Endodermal cell (in vitro differentiated cells): ENCODE measurements around the gene CRYGB. TPM values are rescaled to one million over a fixed set of nuclear protein-coding genes. Genes with fewer than 3 reads are reported as not detected.

Source experiments
- DNase-seq: peaks from one replicate; pipeline ENCODE4 v3.0.0-alpha.2; 2017
- H3K27ac ChIP-seq: 2 replicates; pipeline ENCODE4 v1.5.1; 2013; ENCODE audit warnings: mild to moderate bottlenecking, low read depth, low read length, moderate library complexity
- H3K27me3 ChIP-seq: 2 replicates; pipeline ENCODE4 v1.6.1; 2013; ENCODE audit warnings: mild to moderate bottlenecking, low read length, moderate library complexity; ENCODE audit not compliant: insufficient read depth, control insufficient read depth, poor library complexity, severe bottlenecking
- H3K36me3 ChIP-seq: 2 replicates; pipeline ENCODE4 v1.7.0; 2013; ENCODE audit warnings: mild to moderate bottlenecking, low read length, moderate library complexity; ENCODE audit not compliant: control insufficient read depth, insufficient read depth
- H3K4me1 ChIP-seq: one replicate; pipeline ENCODE4 v1.7.0; 2013; ENCODE audit warnings: low read length; ENCODE audit not compliant: control insufficient read depth, insufficient read depth
- H3K4me3 ChIP-seq: 2 replicates; pipeline ENCODE4 v1.5.1; 2013; ENCODE audit warnings: mild to moderate bottlenecking, low read length, moderate library complexity
- H3K9ac ChIP-seq: 2 replicates; pipeline ENCODE4 v1.6.1; 2013; ENCODE audit warnings: mild to moderate bottlenecking, low read length, moderate library complexity; ENCODE audit not compliant: poor library complexity, severe bottlenecking; ENCODE audit errors: extremely low read depth
- H3K9me3 ChIP-seq: 2 replicates; pipeline ENCODE4 v1.6.1; 2013; ENCODE audit warnings: mild to moderate bottlenecking, low read length, moderate library complexity; ENCODE audit not compliant: control insufficient read depth
- H3K27ac Mint-ChIP-seq: 2 replicates; pipeline ENCODE4 v1.8.0; 2020; ENCODE audit warnings: mixed read lengths
- H3K27me3 Mint-ChIP-seq: 2 replicates; pipeline ENCODE4 v1.8.0; 2021; ENCODE audit warnings: mild to moderate bottlenecking, mixed read lengths; ENCODE audit not compliant: insufficient read depth
- H3K36me3 Mint-ChIP-seq: 2 replicates; pipeline ENCODE4 v1.8.0; 2020; ENCODE audit warnings: low read depth, mixed read lengths
- H3K4me1 Mint-ChIP-seq: 2 replicates; pipeline ENCODE4 v1.8.0; 2020; ENCODE audit warnings: mixed read lengths
- H3K4me3 Mint-ChIP-seq: 2 replicates; pipeline ENCODE4 v1.8.0; 2020; ENCODE audit warnings: mild to moderate bottlenecking, moderate library complexity, mixed read lengths
- H3K9me3 Mint-ChIP-seq: 2 replicates; pipeline ENCODE4 v1.8.0; 2020; ENCODE audit warnings: mild to moderate bottlenecking, mixed read lengths
- WGBS, 2 experiments: methylation state at CpG; one replicate each; pipeline versions ENCODE4 v1.1.5 to v1.1.7; 2013; ENCODE audit warnings: missing lambda C conversion rate in 2 of 2, mixed read lengths in 1 of 2; ENCODE audit not compliant: insufficient coverage in 1 of 2, insufficient read length in 1 of 2; 5-methylcytosine and 5-hydroxymethylcytosine counted together
- total RNA-seq, 2 donors: library from RNA; stranded (reverse); fragmentation: NEBNext Ultra II Directional in 1 of 2; extraction: Animal tissue kit (Norgen Biotek cat#: 25700) in 1 of 2; gene quantifications; 2 replicates in 1 of 2; 3 replicates in 1 of 2; pipeline ENCODE4 v1.2.1, GENCODE V29; 2021
- TF ChIP-seq, protein P1 (sequence below): fragments of 200-600 bp; sonication (generic); conservative IDR thresholded peaks from 2 replicates; pipeline ENCODE4 v1.5.0; 2021; ENCODE audit warnings: antibody characterized with exemption, mild to moderate bottlenecking

The CRYGB gene
- total RNA-seq, 2 donors from 2014 or later = 0.46 TPM; not detected in 1

DNA sequence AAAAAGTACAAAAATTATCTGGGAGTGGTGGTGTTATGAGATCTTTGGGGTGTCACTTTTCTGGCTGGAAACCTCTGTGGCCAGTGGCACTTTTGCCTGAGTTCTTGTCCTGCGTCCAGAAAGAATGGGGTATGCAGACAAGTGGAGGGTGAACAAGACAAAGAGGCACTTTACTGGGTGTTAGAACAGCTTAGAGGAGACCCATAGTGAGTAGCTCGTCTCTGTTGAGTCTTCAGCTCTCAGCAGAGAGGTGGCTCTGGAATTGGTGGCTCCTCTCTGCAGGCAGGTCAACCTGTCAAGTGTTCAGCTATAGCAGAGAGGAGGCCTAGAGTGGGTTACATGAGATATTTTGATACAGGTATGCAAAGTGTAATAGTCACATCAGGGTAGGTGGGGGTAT, 47.7 kb downstream of the CRYGB start:
- Histone ChIP-seq H3K9me3 (no peaks in the 10 kb centered on the region), H3K4me3 (no peak overlapping the region), H3K27me3 (no peaks in the 10 kb centered on the region), H3K27ac (no peak overlapping the region), H3K4me1 (no peaks in the 10 kb centered on the region), H3K36me3 (no peaks in the 10 kb centered on the region), H3K9ac (no peak overlapping the region)
- 82 to 88% methylated on average over 1 to 2 of the region's 2 CpGs for WGBS, 2 experiments
- Mint-ChIP-seq H3K4me1 (peaks cover 3% of the 10 kb centered on the region), H3K4me3 (no peak overlapping the region), H3K27ac (no peak overlapping the region), H3K9me3 (no peaks in the 10 kb centered on the region), H3K36me3 (no peaks in the 10 kb centered on the region), H3K27me3 (no peaks in the 10 kb centered on the region)
- DNase-seq = no peak
- TF ChIP-seq, protein P1, sequence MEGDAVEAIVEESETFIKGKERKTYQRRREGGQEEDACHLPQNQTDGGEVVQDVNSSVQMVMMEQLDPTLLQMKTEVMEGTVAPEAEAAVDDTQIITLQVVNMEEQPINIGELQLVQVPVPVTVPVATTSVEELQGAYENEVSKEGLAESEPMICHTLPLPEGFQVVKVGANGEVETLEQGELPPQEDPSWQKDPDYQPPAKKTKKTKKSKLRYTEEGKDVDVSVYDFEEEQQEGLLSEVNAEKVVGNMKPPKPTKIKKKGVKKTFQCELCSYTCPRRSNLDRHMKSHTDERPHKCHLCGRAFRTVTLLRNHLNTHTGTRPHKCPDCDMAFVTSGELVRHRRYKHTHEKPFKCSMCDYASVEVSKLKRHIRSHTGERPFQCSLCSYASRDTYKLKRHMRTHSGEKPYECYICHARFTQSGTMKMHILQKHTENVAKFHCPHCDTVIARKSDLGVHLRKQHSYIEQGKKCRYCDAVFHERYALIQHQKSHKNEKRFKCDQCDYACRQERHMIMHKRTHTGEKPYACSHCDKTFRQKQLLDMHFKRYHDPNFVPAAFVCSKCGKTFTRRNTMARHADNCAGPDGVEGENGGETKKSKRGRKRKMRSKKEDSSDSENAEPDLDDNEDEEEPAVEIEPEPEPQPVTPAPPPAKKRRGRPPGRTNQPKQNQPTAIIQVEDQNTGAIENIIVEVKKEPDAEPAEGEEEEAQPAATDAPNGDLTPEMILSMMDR = no peak

DNA sequence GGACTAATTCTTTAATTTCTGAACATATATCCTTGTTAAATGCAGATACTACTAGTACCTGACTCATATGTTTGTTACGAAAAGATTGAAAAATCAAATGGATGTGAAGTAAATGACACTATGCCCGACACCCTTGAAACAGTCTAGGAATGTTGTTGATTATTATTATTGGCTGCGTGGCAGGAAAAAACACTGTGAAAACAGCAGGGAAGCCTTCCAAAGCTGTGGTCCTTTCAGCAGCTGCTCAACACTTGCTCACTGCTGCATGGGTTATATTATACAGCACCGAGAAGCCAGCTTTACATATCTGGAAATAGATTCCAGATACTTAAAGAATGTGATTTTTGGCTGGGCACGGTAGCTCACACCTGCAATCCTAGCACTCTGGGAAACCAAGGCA, 48.2 kb downstream of the CRYGB start:
- Histone ChIP-seq H3K27ac (no peak overlapping the region), H3K9ac (no peak overlapping the region), H3K4me3 (no peak overlapping the region), H3K9me3 (no peaks in the 10 kb centered on the region), H3K36me3 (no peaks in the 10 kb centered on the region), H3K4me1 (no peaks in the 10 kb centered on the region), H3K27me3 (no peaks in the 10 kb centered on the region)
- 92% methylated on average over 5 of the region's 5 CpGs for WGBS, 2 experiments
- no peak overlapping the region for H3K27ac Mint-ChIP-seq
- DNase-seq = no peak
- TF ChIP-seq, protein P1 = no peak
- peaks cover 3% of the 10 kb centered on the region for H3K4me1 Mint-ChIP-seq
- H3K4me3 Mint-ChIP-seq = no peak overlapping the region
- H3K36me3 Mint-ChIP-seq = no peaks in the 10 kb centered on the region
- no peaks in the 10 kb centered on the region for H3K27me3 Mint-ChIP-seq
- no peaks in the 10 kb centered on the region for H3K9me3 Mint-ChIP-seq

DNA sequence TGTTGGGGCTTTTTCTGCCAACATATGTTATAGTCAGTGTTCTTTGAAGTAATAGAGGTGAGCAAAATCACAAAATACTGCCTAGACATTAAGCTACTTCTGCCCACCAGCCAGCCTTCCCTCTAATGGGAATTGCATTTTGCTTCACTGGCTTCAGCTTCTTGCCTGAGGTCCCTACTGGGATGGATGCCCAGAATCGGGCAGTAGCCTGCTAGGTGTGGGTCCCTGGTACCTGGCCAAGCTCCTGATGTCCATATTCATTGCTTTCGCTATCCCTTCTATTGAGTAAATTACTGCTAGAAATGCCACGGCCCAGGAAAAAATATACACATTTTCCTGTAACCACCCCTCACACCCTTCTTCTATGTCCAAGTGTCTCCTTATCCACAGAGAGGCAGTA, 48.6 kb downstream of the CRYGB start:
- H3K9ac ChIP-seq = no peak overlapping the region
- H3K4me3 ChIP-seq = no peak overlapping the region
- DNase-seq = no peak
- no peaks in the 10 kb centered on the region for H3K4me1 ChIP-seq
- Mint-ChIP-seq H3K36me3 (no peaks in the 10 kb centered on the region), H3K9me3 (no peaks in the 10 kb centered on the region), H3K27me3 (no peaks in the 10 kb centered on the region), H3K4me3 (no peak overlapping the region), H3K4me1 (peaks cover 3% of the 10 kb centered on the region), H3K27ac (no peak overlapping the region)
- H3K9me3 ChIP-seq = no peaks in the 10 kb centered on the region
- H3K36me3 ChIP-seq = no peaks in the 10 kb centered on the region
- H3K27me3 ChIP-seq = no peaks in the 10 kb centered on the region
- H3K27ac ChIP-seq = no peak overlapping the region
- 90 to 96% methylated on average over 2 to 3 of the region's 3 CpGs for WGBS, 2 experiments
- TF ChIP-seq, protein P1 = no peak
